GM12801 (cell line): Measurements from ENCODE around the gene KRT78.

Source experiments
- CTCF ChIP-seq: IDR thresholded peaks from one replicate; pipeline ENCODE4 v1.5.1; 2011; ENCODE audit warnings: control low read depth; ENCODE audit not compliant: insufficient read length; ENCODE audit errors: extremely low read depth

KRT78 gene

GRCh38 chr12:52851787-52852186 lies 3.0 kb upstream of the KRT78 start:
- no peak for TF ChIP-seq CTCF

- TF ChIP-seq CTCF: no peak
These were observed 1.9 kb upstream of the KRT78 start for GRCh38 chr12:52850681-52851080.

GRCh38 chr12:52849511-52849910 lies 717 bp upstream of the KRT78 start:
- no peak for TF ChIP-seq CTCF

- TF ChIP-seq CTCF: no peak
These were observed 1.3 kb downstream of the KRT78 start for GRCh38 chr12:52847335-52848102.

GRCh38 chr12:52846356-52846970 lies 2.3 kb downstream of the KRT78 start:
- no peak for TF ChIP-seq CTCF

- no peak for TF ChIP-seq CTCF
These were observed 2.8 kb downstream of the KRT78 start for GRCh38 chr12:52845946-52846345.

GRCh38 chr12:52844386-52844785 lies 4.4 kb downstream of the KRT78 start:
- TF ChIP-seq CTCF: no peak
